AG08395 (cell line): ENCODE results near the gene NANOGP8.

Experiments
- DNase-seq: peaks from one replicate; pipeline ENCODE4 v3.0.0; 2012; ENCODE audit warnings: mixed read lengths, low spot score

The NANOGP8 gene

GRCh38 chr15:35060591-35060990 lies 24.5 kb downstream of the NANOGP8 start:
- peak; percentile 20 for DNase-seq

GRCh38 chr15:35058534-35059054 lies 26.5 kb downstream of the NANOGP8 start:
- no peak for DNase-seq

DNA sequence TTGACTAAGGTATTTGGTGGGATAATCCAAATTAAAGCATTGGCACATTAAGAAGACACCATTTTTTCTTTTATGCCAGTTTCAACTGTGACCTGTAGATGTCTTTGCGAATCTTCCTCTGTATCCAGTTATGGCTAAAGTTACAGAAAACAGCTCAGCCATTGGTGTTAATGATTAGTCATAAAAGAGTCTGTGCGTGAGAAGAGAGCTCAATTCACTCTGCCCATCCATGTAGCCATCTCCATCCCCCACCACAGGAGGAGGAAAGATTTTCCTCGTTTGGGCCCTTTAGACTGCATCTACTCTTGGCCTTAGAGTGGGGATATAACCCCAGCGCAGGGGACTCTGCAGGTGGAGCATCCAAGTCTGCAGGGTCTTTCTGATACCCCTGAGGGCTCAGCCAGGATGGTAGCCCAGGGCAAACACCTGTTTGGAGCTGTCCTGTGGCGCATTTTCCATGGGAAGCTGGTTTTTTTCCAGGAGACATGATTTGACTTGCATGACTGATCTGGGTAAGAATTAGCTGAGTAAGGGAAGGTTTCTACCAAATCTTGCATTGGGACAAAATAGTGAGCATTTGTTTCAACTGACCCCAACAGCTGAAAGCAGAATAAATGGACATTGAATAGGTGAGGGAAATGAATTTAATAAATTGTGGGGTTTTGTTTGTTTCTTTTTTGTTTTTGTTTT lies 29.5 kb downstream of the NANOGP8 start:
- no peak for DNase-seq

DNA sequence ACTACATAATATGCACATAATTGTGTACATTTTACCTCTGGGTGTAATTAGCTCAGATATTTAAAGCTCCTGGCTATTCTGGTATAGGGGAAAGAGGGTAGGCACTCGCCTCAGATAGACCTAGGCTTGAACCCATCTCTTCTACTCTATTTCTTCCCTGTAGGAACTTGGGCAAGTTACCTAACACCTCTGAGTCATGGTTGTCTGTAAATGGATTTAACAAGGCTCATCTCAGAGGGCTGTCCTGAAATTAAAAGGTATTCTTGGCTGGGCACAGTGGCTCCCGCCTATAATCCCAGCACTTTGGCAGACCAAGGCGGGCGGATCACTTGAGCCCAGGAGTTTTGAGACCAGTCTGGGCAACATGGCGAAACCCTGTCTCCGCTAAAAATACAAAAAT lies 30.7 kb downstream of the NANOGP8 start:
- DNase-seq, result no peak

DNA sequence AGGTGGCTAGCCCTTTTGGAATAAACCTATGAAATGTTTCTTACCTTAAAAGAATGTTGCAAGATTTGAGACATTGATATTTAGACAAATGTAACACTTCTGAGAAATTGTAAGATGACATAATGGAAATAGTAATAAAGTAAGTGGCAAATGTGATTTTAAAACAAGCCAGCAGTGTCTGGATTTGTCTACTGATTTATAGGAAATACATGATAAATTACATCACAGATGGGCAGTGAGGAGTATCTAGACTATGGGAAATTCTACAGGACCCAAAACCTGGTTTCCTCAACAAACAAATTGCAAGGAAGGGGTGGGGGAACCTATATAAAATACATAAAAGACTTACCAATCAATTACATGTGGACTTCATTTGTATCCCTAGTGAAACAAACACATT lies 37.1 kb downstream of the NANOGP8 start:
- no peak for DNase-seq

- DNase-seq, result no peak
Observed at GRCh38 chr15:35047528-35047927, 37.6 kb downstream of the NANOGP8 start.

- no peak for DNase-seq
Observed at GRCh38 chr15:35043373-35044095, 41.6 kb downstream of the NANOGP8 start.

DNA sequence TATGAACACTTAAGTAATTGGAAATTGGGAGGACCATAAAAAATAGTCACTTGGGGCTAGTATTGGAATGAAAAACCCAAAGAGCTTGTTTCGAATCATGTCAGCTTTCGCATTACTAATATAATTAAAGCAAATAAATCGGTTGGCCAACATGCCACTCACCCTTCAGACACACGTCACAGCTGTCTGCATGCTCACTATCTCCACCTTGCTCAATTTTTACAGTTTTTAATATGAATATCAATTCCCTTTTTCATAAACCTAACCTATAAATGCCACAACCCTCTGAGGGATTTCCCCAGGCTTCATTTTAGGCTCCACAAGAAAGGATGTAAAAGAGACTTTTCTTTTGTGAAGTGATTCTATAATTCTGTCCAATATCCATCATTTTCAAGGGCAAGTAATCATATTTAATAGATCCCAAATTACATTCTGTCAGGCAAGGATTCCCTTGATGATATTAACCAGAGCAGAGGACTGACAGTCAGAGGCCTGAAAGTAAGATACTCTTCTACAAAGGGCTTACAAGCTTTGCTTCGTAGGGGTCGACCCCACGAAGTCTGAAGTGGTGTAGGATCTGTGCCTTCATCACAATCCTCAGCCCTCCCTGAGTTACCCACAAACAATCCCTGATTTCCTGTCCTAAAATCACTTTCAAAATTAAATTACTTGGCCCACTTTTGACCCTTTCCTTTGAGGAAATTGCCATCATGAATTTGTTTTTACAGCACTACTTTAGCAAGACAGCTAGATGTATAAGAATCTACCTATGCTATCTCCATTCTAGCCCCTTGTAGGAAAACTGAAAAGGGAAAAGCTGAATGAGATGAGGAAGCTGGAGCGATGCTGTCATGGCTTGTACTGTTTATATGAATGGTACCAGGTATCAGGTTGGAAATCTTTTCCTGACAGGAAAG lies 44.5 kb downstream of the NANOGP8 start:
- no peak for DNase-seq

DNA sequence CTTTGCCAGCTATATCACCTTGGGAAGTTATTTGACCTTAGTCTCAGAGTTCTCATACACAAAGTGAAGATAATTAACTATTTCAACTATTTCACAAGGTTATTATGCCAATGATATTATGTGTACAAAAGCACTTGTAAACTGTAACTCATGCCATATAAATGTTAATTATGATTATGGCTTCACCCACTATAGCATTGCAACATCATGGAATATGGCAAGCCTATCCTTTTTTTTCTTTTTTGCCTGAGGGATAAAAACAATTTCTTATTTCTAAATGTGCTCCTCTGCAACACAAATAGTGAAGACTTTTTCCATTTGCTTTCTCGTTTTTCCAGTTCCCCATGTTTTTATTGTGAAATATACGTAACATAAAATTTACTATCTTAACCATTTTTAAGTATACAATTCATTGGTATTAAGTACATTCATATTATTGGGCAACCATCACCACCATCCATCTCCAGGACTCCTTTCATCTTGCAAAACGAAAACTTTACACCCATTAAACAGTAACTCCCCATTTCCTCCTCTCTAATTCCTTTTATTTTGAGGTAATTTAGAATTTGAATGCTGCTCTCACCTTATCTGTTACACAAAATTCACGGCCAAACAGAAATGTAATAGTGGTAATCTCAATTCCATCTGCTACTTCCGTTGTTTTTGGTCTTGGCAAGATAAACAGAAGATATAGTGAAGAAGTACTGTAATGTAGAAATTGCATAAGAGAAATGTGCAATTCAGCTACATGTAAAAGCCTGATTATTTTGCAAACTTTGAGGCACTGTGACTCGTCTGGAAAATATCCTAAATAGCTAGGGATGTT lies 46.3 kb downstream of the NANOGP8 start:
- peak; percentile 47 for DNase-seq
